HG02678 (cell line): ENCODE results near the gene ERCC6L.

ENCODE experiments used
- ATAC-seq: cut with Tn5 transposase; IDR thresholded peaks from one replicate; pipeline ENCODE4 v1.9.1; 2021; ENCODE audit warnings: mild to moderate bottlenecking, moderate library complexity; ENCODE audit not compliant: unreplicated experiment

Gene ERCC6L

GRCh38 chrX:72169008-72169728 lies 69.7 kb downstream of the ERCC6L start:
- no peak for ATAC-seq

DNA sequence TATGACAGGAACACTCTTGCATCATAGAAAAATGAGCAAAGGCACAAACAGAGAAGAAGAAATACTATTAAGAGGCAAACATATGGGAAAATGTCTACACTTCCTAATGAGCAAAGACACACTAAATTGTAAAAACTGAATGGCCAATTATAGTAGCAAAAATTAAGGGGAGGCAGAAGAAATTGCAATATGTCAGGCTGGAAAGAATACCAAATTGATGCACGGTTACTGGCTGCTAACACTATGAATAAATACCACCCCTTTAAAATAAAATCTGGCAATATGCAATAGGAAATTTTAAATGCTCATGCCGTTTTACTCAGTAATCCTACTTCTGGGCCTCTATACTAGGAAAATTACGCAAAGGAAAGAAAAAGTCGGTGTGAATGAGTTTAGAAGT lies 73.3 kb downstream of the ERCC6L start:
- no peak for ATAC-seq

DNA sequence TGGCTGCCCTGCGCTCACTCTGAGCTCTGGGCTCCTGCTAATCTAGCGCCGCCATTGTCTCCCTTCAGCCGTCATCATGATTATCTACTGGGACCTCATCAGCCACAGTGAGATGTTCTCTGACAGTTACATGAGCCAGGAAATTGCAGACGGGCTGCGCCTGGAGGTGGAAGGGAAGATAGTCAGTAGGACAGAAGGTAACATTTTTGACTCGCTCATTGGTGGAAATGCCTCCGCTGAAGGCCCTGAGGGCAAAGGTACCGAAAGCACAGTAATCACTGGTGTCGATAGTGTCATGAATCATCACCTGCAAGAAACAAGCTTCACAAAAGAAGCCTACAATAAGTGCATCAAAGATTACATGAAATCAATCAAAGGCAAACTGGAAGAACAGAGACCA lies 79.1 kb downstream of the ERCC6L start:
- ATAC-seq, result no peak

GRCh38 chrX:72158773-72159172 lies 80.1 kb downstream of the ERCC6L start:
- ATAC-seq, result no peak
